ENCODE measurements around the gene C3orf85.

DNA sequence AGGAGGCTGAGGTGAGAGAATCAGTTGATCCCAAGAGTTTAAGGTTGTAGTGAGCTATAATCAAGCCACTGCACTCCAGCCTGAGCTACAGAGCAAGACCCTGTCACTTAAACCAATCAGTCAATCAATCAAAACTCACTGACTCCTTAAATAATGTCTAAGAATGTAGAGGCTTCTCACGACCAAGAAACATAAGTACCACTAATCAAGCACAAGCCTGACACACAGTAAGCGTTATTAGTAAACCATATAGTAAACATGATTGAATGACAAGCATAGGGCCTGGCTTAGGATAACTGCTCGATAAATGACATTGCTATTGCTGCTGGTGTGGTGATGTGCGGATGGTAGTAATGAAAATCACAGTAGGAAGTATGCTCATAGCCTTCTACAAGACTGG lies 29.4 kb downstream of the C3orf85 start:
- no peak for TF ChIP-seq GATA2 (IDR thresholded peaks at IDR 0.05; ENCODE audit: low read depth, low read length)
- no peak for TF ChIP-seq GATA3 (IDR thresholded peaks at IDR 0.05; ENCODE audit: low read depth, low read length)

All from SH-SY5Y (cell line).